ENCODE data around the gene CAMTA1.
A peak's percentile ranks its signal among the peaks of the same experiment; 100 is the strongest.

Gene CAMTA1, protein sequence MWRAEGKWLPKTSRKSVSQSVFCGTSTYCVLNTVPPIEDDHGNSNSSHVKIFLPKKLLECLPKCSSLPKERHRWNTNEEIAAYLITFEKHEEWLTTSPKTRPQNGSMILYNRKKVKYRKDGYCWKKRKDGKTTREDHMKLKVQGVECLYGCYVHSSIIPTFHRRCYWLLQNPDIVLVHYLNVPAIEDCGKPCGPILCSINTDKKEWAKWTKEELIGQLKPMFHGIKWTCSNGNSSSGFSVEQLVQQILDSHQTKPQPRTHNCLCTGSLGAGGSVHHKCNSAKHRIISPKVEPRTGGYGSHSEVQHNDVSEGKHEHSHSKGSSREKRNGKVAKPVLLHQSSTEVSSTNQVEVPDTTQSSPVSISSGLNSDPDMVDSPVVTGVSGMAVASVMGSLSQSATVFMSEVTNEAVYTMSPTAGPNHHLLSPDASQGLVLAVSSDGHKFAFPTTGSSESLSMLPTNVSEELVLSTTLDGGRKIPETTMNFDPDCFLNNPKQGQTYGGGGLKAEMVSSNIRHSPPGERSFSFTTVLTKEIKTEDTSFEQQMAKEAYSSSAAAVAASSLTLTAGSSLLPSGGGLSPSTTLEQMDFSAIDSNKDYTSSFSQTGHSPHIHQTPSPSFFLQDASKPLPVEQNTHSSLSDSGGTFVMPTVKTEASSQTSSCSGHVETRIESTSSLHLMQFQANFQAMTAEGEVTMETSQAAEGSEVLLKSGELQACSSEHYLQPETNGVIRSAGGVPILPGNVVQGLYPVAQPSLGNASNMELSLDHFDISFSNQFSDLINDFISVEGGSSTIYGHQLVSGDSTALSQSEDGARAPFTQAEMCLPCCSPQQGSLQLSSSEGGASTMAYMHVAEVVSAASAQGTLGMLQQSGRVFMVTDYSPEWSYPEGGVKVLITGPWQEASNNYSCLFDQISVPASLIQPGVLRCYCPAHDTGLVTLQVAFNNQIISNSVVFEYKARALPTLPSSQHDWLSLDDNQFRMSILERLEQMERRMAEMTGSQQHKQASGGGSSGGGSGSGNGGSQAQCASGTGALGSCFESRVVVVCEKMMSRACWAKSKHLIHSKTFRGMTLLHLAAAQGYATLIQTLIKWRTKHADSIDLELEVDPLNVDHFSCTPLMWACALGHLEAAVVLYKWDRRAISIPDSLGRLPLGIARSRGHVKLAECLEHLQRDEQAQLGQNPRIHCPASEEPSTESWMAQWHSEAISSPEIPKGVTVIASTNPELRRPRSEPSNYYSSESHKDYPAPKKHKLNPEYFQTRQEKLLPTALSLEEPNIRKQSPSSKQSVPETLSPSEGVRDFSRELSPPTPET (N-terminal part only)

DNA sequence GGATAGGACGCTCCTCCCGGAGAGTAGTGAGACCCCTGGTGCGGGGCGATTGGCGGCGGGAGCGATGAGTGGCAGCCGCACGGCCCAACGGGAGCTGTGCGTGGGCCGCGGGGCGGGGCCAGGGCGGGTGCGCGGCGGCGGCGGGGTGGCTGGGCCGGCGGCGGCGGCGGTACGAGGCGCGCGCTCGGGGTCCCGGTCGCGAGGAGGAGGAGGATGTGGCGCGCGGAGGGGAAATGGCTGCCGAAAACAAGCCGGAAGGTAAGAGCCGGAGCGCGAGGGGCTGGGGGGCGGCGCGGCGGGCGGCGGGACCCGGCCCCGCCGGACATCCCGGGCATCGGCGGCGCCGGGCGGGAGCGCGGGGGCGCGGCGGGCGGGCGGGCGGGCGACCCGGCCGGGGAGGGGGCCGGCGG, at the start of gene CAMTA1:
Gene CAMTA1, plus strand, starts transcription at position 137 of the 410 bp plus-strand sequence. Its CDS starts 77 bp downstream, at position 214.
- DNase-seq = no peak

DNA sequence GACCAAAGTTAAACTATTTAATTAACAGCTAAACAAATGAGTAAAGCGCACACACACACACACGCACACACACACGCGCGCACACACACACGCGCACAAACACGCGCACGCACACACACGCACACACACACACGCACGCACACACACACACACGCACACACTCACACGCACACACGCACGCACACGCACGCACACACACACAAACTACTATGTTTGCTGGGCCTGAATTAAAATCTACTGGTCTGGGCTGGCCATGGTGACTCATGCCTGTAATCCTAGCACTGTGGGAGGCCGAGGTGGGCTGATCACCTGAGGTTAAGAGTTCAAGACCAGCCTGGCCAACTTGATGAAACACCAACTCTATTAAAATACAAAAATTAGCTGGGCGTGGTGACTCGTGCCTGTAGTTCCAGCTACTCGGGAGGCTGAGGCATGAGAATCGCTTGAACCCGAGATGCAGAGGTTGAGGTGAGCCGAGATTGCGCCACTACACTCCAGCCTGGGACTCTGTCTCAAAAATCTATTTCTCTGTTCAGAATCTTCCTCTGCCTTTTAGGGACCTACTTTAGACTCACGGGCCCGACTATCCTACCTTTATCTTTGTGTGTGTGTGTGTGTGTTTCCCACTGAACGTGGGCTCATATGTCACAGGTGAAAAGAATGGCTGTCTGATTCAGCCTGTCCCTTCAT, 46.1 kb upstream of the CAMTA1 start:
- no peak for DNase-seq

DNA sequence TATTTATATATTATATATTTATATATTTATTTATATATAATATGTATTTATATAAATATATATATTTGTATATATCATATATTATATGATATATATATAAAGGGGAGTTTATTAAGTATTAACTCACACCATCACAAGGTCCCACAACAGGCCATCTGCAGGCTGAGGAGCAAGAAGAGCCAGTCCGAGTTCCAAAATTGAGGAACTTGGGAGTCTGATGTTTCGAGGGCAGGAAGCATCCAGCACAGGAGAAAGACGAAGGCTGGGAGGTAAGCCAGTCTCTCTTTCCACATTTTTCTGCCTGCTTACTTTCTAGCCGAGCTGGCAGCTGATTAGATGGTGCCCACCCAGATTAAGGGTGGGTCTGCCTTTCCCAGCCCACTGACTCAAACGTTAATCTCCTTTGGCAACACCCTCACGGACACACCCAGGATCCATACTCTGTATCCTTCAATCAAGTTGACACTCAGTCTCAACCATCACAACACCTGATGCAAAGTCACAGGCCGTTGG, 42.5 kb upstream of the CAMTA1 start:
- DNase-seq = peak in 1 of 2 experiments; percentile 32

DNA sequence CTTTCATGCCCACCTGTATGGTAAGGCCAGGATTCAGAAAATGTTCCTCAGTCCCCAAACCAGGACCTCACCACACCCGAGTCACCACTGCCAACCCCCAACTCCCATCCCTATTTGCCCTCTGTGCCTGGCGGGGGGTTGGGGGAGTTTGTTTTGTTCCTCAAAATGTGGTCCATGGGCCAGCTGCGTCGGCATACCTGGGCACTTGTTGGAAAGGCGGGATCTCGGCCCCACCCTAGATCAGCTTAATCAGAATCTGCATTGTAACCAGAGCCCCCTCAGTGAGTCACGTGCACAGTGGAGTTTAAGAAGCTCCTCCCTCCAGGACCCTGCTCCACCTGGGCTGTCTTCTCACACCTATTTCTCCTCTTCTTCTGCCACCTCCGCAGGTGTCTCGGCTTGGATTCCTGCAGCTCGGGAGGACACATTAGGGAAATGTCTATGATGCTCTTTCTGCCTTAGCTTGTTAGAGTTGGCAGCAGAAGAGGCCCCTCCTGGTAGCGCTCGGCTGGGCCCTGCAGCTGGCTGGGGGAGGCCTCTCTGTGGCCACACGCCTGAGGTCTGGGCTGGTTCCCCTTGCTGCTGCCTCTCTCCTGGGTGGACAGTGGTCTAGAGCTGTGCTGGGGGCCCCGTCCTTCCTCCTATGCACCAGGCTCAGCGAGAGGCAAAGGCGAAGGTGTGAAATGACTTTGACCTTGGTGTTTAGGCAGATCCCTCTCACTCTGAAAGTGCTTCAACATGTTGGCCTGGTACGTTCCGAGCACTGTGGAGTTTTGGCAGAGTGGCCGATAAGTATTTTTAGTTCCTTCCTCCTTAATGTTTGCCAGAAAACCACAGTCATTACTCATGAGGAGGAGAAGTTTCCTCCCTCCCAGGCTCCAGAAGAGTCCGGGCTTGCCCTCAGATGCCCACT, 41.8 kb upstream of the CAMTA1 start:
- DNase-seq = peak; percentile 14 to 27

DNA sequence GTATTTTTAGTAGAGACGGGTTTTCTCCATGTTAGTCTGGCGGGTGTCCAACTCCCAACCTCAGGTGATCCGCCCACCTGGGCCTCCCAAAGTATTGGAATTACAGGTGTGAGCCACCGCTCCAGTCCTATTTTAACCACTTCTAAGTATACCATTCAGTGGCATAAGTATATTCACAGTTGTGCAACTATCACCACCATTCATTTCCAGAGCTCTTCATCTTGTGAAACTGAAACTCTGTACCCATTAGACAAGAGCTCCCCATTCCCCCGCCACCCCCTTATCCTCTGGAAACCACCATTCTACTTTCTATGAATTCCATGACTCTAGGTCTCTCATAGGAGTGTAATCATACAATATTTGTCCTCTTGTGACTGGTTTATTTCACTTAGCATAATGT, 40.2 kb upstream of the CAMTA1 start:
- DNase-seq = no peak

DNA sequence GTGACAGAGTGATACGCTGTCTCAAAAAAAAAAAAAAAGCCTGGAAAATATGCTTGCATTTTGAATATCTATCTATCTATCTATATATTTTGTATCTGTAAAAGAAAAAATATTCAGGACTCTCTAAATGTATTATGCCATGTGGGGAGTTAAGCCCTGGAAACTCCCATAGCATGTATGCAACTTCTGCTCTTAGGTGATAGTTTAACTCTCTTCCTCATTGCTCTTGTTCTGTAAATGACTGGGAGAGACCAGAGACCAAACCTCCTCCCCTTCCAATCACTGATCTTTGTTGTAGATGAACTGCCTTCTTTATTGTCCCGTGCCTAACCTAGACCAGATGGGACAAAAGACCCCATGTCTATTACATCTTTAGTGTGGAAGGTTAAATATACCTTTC, 37.6 kb upstream of the CAMTA1 start:
- DNase-seq = no peak

DNA sequence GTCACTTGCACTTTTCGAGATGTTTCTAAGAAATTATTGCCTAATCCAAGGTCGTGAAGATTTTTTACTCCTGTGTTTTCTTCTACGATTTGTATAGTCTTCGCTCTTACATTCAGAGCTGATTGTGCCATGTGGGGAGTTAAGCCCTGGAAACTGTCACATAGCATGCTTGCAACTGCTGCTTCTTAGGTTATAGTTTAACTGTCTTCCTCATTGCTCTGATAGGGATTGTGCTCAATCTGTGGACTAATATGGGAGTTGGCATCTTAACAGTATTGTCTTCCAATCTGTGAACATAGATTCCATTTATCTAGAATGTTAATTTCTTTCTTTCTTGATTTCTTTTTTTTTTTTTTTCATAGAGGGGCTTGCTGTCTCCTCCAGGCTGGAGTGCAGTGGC, 34.8 kb upstream of the CAMTA1 start:
- no peak for DNase-seq

DNA sequence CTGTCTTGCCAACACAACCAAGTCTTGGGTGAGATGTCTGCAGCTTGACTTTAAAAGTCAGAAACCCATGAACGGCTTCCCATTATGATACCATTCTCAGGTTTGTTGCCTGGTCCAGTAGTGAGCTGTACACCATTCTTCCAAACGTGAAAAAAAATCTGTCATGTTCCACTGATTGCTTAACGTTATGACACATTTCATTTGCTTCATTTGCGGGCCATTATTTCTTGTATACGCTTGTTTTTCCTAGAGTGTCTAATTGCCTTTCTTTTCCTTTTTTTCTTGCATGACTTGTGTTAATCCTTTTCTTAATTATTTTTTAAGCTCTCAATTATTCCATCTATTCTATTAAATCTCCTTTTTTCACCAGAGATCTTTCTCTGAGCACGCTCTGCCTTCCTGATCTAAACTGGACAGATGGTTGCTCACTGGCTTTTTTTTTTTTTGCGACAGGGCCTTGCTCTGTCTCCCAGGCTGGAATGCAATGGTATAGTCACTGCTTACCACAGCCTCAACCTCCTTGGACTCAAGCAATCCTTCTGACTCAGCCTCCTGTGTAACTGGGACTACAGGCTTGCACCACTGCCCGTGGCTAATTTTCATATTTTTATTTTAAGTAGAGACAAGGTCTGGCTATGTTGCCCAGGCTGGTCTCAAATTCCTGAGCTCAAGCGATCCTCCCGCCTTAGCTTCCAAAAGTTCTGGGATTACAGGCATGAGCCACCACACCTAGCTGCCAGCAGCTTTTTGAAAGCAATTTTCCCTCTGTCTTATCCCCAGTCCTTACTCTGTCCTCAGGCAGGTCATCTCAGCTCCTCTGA, 31.7 kb upstream of the CAMTA1 start:
- DNase-seq = no peak

DNA sequence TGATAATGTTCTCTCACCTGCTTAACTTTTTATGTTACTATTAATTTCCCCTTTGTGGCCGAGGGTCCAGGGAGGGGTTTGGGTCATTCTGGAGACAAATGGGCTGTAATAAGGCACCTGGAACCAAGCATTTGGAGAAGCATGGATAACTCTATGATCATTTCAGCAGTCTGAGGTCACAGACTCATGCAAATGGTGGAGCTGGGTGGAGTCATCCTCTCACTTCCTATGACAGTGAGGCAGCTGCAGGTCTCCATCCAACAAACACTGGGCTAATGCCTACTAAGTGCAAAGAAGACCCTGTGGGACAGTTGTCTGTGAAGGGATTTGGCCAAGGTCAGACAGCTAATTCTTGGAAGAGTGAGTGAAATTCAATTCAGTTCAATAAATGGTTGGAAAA, 28.8 kb upstream of the CAMTA1 start:
- DNase-seq = no peak

DNA sequence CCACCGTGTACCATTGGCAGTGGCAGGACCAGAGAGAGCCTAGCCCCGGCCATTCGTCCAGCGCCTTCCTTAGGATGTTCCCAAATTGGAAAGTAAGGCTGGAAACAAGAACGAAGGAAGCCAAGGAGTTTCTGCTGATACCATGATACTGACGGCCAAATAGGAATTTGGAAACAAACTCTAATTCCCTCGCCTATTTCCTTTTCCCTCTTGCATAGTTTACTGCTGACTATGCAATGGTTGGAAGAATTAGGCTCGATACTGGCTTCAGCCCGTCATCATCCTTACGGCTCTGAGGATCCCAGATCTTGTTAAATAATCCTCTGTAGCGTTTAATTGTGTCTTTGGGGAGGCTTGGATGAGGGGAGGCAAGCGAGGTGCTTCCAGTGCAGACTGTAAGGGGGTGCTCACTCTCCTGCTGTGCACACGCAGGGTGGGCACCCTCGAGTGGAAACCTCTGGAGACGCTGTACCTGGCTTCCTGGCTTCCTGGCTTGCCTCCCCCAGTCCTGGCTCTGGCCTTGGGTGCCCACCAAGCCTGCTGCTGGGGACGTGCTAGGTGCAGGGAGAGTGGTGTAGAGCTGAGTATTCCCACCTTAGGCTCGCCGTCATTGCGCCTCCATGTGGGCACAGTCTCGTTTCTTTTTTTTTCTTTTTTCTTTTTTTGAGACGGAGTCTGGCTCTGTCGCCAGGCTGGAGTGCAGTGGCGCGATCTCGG, 27.4 kb upstream of the CAMTA1 start:
- no peak for DNase-seq

DNA sequence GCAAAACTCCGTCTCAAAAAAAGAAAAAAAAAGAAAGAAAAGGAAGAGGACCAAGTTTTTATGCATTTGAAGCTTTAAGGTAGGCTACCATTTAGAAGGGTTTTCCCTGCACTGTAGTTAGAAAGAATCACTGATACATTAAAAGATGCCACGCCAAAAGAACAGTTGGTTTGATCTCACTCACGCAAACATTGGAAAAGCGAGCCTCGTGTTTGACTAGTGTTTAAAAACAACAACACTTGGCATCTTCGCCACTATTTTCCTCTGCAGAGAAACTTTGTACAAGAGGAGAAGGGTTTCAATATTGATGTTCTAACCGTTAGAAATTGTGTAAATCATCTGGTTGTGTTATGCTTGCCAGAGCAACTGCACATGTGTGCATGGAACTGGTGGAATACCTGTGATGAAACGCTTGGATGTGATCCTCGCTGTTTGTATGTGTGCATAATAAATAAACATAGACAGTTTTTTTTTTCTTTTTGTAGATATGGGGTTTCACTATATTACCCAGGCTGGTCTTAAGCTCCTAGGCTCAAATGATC, 24.0 kb upstream of the CAMTA1 start:
- no peak for DNase-seq

DNA sequence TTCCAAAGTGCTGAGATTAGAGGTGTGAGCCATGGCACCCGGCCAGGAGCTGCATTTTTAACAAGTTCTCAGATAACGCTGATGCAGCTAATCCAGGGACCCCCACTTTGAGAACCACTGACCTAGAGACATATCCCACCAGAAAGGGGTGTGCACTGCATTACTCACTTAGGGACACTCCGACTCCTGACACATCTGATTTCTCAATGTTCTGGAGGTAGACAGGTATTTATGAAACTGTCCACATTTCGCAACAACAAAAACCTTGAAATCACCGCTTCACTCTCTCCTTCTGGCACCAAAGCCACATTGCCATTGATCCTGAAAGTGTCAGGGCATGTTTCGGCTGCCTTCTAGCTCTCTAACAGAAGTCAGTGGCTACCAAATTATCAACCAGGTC, 23.2 kb upstream of the CAMTA1 start:
- DNase-seq = no peak

DNA sequence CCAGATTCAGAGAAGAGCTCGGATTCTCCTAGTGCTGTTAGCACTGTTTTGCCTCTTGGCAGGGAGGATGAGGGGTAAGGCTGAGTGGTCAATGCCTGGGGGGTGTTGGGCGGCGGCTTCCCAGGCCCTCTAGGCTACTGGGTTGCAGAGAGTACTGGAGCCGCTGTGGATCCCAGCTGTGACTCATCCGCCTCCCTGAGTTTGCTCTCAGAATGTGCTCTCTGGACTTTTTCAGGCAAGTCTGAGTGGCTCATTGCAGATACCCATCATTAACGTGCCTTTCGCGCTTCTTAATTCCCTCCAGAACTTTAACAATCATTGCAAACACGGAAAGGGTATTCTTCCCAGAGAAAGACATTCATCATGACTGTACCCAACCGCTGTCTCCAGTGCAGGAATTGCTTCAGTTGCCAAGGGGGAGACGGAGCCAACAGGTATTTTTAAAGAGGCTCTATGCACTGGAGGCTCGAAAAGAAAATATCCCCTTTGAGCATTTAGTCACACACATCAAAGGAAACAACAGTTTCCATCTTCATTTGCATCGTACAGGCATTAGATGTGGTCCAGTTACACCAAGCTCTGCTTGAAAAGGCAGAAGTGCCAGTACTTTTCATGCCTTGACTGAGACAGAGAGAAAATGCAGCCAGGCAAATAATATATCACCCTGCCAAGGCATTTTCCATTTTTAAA, 14.4 kb upstream of the CAMTA1 start:
- peak; percentile 14 to 45 for DNase-seq

DNA sequence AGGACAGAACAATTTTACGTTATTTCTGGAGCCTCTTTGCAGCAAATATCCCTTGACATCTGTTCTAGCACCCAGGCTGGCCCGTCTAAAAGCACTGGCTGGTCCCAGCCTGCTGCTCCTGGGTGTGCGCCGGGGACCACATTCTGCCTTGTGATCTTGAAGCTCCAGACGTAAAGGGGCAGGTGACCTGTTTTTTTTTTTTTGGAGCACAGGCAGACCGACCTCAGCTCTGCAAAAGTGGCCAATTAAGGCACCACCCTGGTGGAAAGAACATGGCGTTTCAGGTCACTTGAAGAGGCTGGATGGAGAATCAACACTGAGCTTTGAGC, 13.8 kb upstream of the CAMTA1 start:
- no peak for DNase-seq

DNA sequence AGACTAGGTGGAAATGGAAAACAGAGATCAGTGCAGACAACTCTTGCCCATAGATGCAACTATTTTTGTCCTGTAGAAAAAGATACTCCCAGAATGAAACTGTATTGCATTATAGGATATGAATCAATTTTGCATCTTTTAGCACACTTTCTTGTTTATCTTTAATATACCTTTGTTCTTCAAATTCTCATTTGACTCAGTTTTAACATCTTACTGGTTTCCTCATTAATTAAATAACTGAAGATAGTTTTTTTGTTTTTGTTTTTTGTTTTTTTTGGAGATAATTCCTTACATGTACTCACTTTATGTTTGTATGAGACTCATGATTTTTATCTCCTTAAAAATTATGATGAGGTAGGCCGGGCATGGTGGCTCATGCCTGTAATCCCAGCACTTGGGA, 10.9 kb upstream of the CAMTA1 start:
- no peak for DNase-seq

DNA sequence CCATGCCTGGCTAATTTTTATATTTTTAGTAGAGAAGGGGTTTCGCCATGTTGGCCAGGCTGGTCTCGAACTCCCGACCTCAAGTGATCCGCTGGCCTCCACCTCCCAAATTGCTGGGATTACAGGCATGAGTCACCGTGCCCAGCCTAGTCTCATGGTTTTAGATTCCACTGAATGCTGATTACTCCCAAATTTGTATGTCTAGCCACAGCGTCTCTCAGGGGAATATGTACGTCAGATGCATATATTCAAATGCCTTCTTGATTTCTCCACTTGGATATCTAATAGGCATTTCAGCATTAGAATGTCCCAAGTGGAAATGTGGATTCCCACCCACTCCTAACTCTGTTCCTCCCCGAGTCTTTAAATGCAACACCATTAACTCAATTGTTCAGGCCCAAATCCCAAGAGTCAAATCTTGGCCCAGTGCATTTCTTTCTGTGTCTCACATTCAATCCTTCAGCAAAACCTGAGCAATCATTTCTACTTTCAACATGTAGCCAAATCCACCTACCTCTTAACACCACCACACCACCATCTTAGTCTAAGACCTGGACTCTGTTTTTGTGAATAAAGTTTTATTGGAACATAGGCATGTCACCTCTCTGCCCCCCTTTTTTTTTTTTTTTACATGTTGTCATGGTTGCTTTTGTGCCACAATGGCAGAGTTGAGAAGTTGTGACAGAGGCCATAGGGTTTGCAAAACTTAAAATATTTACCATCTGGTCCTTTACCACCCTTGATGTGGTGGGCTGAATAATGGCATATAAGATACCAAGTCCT, 9.8 kb upstream of the CAMTA1 start:
- peak; percentile 10 to 22 for DNase-seq

DNA sequence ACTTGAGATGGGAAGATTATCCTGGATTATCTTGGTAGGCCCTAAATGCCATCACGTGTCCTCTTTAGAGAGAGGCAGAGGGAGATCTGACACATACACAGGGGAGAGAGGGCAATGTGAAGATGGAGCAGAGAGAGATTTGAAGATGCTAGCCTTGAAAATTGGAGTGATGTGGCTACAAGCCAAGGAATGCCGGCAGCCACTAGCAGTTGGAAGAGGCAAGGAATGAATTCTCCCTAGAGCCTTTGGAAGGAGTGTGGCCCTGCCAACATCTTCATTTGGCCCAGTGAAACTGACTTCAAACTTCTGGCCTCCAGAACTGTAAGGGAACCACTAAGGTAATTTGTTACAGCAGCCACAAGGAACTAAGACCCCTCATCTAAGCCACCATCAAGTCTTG, 8.9 kb upstream of the CAMTA1 start:
- DNase-seq = no peak

DNA sequence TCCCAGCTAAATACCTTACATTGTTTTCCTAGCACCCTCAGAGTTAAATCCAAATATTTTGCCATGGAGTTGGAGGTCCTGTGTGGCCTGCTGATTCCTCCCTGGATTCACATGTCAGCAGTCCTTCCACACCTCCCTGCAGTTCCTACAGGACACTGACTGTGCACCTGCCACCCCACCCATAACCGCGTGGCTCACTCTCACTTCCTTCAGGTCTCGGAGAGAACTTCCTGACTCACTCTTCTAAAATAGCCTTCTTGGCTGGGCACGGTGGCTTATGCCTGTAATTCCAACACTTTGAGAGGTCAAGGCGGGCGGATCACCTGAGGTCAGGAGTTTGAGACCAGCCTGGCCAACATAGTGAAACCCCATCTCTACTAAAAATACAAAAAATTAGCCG, 8.4 kb upstream of the CAMTA1 start:
- DNase-seq = no peak
